HG03097 (cell line): Measurements from ENCODE around the gene SYT10.
"Not testable (repeated sequence)": the region's sequence is repeated elsewhere in the genome, so short reads cannot be mapped to it uniquely, and the experiment has no call there.

ENCODE experiments used
- ATAC-seq: cut with Tn5 transposase; IDR thresholded peaks from one replicate; pipeline ENCODE4 v1.9.1; 2021; ENCODE audit not compliant: unreplicated experiment, low FRiP score

Gene SYT10

GRCh38 chr12:33439587-33440011 is at the start of gene SYT10:
SYT10 (minus strand) TSS chr12:33439819; CDS start chr12:33439522, 297 bp downstream.
- ATAC-seq = no peak

GRCh38 chr12:33488036-33488435 is 48.4 kb upstream of the SYT10 start:
- ATAC-seq = no peak

GRCh38 chr12:33486058-33486457 is 46.4 kb upstream of the SYT10 start:
- ATAC-seq = no peak

GRCh38 chr12:33484161-33484560 is 44.5 kb upstream of the SYT10 start:
- ATAC-seq = no peak

- no peak for ATAC-seq
Observed at GRCh38 chr12:33480366-33480765, 40.7 kb upstream of the SYT10 start.

- ATAC-seq = no peak
Observed at GRCh38 chr12:33476058-33476457, 36.4 kb upstream of the SYT10 start.

- no peak for ATAC-seq
Observed at GRCh38 chr12:33472299-33472698, 32.7 kb upstream of the SYT10 start.

- ATAC-seq = no peak
Observed at GRCh38 chr12:33455096-33455495, 15.5 kb upstream of the SYT10 start.

GRCh38 chr12:33450480-33450879 is 10.9 kb upstream of the SYT10 start:
- no peak for ATAC-seq

GRCh38 chr12:33440477-33440876 is 858 bp upstream of the SYT10 start:
- no peak for ATAC-seq

- ATAC-seq = no peak
Observed at GRCh38 chr12:33438851-33439586, 600 bp downstream of the SYT10 start.

GRCh38 chr12:33438025-33438772 is 1.4 kb downstream of the SYT10 start:
- ATAC-seq = no peak

- no peak for ATAC-seq
Observed at GRCh38 chr12:33437598-33437997, 2.0 kb downstream of the SYT10 start.

- no peak for ATAC-seq
Observed at GRCh38 chr12:33432992-33433391, 6.6 kb downstream of the SYT10 start.

- no peak for ATAC-seq
Observed at GRCh38 chr12:33431648-33432047, 8.0 kb downstream of the SYT10 start.

GRCh38 chr12:33429468-33429867 is 10.2 kb downstream of the SYT10 start:
- no peak for ATAC-seq

- peak; percentile 57 for ATAC-seq
Observed at GRCh38 chr12:33427071-33427470, 12.5 kb downstream of the SYT10 start.

- no peak for ATAC-seq
Observed at GRCh38 chr12:33423706-33424105, 15.9 kb downstream of the SYT10 start.

GRCh38 chr12:33412410-33412809 is 27.2 kb downstream of the SYT10 start:
- not testable (repeated sequence) for ATAC-seq

- ATAC-seq = no peak
Observed at GRCh38 chr12:33383503-33383902, 56.1 kb downstream of the SYT10 start.

GRCh38 chr12:33376153-33376552 is 63.5 kb downstream of the SYT10 start:
- no peak for ATAC-seq

- no peak for ATAC-seq
Observed at GRCh38 chr12:33370318-33370717, 69.3 kb downstream of the SYT10 start.
